Fibroblast of lung (primary cell): ENCODE results near the gene IGHMBP2. TPM values are rescaled to one million over a fixed set of nuclear protein-coding genes. Genes with fewer than 3 reads are reported as not detected.
"Not testable (repeated sequence)": the region's sequence is repeated elsewhere in the genome, so short reads cannot be mapped to it uniquely, and the experiment has no call there.

ENCODE experiments used
- DNase-seq, 2 donors: peaks; one replicate each; pipeline versions ENCODE4 v3.0.0 to v3.0.0-alpha.2; 2010; ENCODE audit warnings: low read depth in 2 of 2
- H2AFZ ChIP-seq: 2 replicates; pipeline ENCODE4 v1.5.1; 2012; ENCODE audit warnings: low read length, control low read depth, inconsistent platforms
- H3K27ac ChIP-seq: 2 replicates; pipeline ENCODE4 v1.5.1; 2011; ENCODE audit warnings: low read length, control low read depth; ENCODE audit not compliant: insufficient read depth
- H3K27me3 ChIP-seq: 2 replicates; pipeline ENCODE4 v1.5.1; 2011; ENCODE audit warnings: mild to moderate bottlenecking, low read length; ENCODE audit not compliant: control insufficient read depth, insufficient read depth
- H3K36me3 ChIP-seq: 2 replicates; pipeline ENCODE4 v1.5.1; 2011; ENCODE audit warnings: low read length; ENCODE audit not compliant: control insufficient read depth, insufficient read depth
- H3K4me1 ChIP-seq: 2 replicates; pipeline ENCODE4 v1.5.1; 2011; ENCODE audit warnings: low read length; ENCODE audit not compliant: control insufficient read depth, insufficient read depth; ENCODE audit errors: extremely low read depth
- H3K4me2 ChIP-seq: 2 replicates; pipeline ENCODE4 v1.5.1; 2011; ENCODE audit warnings: low read length, control low read depth; ENCODE audit not compliant: insufficient read depth; ENCODE audit errors: extremely low read depth
- H3K4me3 ChIP-seq, 4 experiments: fragments of 200-600 bp in 1 of 4; sonication (generic) in 1 of 4; replicated peaks in 1 of 4; 2 replicates each; pipeline ENCODE4 v1.5.1; 2011 to 2016; ENCODE audit warnings: low read length in 4 of 4, low read depth in 3 of 4, mild to moderate bottlenecking in 3 of 4, control low read depth in 2 of 4, inconsistent platforms in 1 of 4, mixed read lengths in 1 of 4; ENCODE audit not compliant: insufficient read depth in 1 of 4; ENCODE audit errors: control extremely low read depth in 1 of 4
- H3K79me2 ChIP-seq: 2 replicates; pipeline ENCODE4 v1.5.1; 2012; ENCODE audit warnings: mild to moderate bottlenecking, low read length, inconsistent platforms; ENCODE audit not compliant: control insufficient read depth, insufficient read depth
- H3K9ac ChIP-seq: 2 replicates; pipeline ENCODE4 v1.5.1; 2011; ENCODE audit warnings: mild to moderate bottlenecking, low read length, control low read depth; ENCODE audit not compliant: insufficient read depth
- H3K9me3 ChIP-seq: 2 replicates; pipeline ENCODE4 v1.5.1; 2012; ENCODE audit warnings: low read depth, low read length; ENCODE audit not compliant: control insufficient read depth, insufficient read depth
- H4K20me1 ChIP-seq: 2 replicates; pipeline ENCODE4 v1.5.1; 2011; ENCODE audit warnings: low read length; ENCODE audit not compliant: control insufficient read depth, insufficient read depth; ENCODE audit errors: extremely low read depth
- EZH2 ChIP-seq: IDR thresholded peaks from 2 replicates; pipeline ENCODE4 v1.5.1; 2012; ENCODE audit warnings: low read length, control low read depth, mild to moderate bottlenecking; ENCODE audit errors: missing control alignments
- polyA plus RNA-seq, 2 donors: library from polyadenylated mRNA; depleted of rRNA in 1 of 2; stranded (reverse) in 1 of 2; unstranded in 1 of 2; fragments of >200 nt; gene quantifications; 2 replicates each; pipeline ENCODE4 v1.2.1, GENCODE V29; 2011 to 2012; ENCODE audit warnings: missing spikeins in 1 of 2
- total RNA-seq: library from RNA; depleted of rRNA; stranded (reverse); fragments of >200 nt; gene quantifications from 2 replicates; pipeline ENCODE4 v1.2.1, GENCODE V29; 2014
- TF ChIP-seq, protein P1 (sequence below), 2 donors: IDR thresholded peaks in 1 of 2; conservative IDR thresholded peaks in 1 of 2; 1 replicate in 1 of 2; 2 replicates in 1 of 2; pipeline ENCODE4 v1.5.1; 2011 to 2012; ENCODE audit warnings: low read length in 2 of 2, control low read depth in 1 of 2, inconsistent platforms in 1 of 2, low read depth in 1 of 2, mild to moderate bottlenecking in 1 of 2

IGHMBP2 gene
- total and polyA plus RNA-seq, 2 donors (not counting 1 experiment from before 2014, with no cell fraction given) = 5.2 to 8.6 TPM

DNA sequence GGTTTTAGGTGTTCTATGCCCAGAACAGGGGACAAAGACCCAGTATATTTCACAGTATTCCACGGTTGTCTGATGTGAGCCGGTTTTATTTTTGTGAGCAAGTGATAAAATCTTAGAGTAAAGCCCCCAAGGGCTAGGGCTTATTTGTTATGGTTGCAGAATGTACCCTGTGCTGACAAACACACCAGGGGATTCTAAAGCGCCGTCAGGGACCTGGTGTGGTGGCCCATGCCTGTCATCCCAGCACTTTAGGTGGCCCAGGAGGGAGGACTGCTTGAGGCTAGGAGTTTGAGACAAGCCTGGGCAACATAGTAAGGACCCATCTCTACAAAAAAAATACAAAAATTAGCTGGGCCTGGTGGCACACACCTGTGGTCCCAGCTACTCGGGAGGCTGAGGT is 22.8 kb upstream of the IGHMBP2 start:
- no peaks in the 10 kb centered on the region for H3K4me1 ChIP-seq
- H3K9ac ChIP-seq = no peak overlapping the region
- no peaks in the 10 kb centered on the region for H3K9me3 ChIP-seq
- no peaks in the 10 kb centered on the region for H3K79me2 ChIP-seq
- no peak overlapping the region for H3K27ac ChIP-seq
- no peaks in the 10 kb centered on the region for H4K20me1 ChIP-seq
- H3K36me3 ChIP-seq = no peaks in the 10 kb centered on the region
- no peak for TF ChIP-seq EZH2
- TF ChIP-seq, protein P1, sequence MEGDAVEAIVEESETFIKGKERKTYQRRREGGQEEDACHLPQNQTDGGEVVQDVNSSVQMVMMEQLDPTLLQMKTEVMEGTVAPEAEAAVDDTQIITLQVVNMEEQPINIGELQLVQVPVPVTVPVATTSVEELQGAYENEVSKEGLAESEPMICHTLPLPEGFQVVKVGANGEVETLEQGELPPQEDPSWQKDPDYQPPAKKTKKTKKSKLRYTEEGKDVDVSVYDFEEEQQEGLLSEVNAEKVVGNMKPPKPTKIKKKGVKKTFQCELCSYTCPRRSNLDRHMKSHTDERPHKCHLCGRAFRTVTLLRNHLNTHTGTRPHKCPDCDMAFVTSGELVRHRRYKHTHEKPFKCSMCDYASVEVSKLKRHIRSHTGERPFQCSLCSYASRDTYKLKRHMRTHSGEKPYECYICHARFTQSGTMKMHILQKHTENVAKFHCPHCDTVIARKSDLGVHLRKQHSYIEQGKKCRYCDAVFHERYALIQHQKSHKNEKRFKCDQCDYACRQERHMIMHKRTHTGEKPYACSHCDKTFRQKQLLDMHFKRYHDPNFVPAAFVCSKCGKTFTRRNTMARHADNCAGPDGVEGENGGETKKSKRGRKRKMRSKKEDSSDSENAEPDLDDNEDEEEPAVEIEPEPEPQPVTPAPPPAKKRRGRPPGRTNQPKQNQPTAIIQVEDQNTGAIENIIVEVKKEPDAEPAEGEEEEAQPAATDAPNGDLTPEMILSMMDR (conservative IDR thresholded peaks at IDR 0.05 in 1 of 2, IDR thresholded peaks at IDR 0.05 in 1 of 2; ENCODE audit: low read depth in 1 of 2, low read length in 2 of 2) = no peak
- H2AFZ ChIP-seq = no peak overlapping the region
- no peaks in the 10 kb centered on the region for H3K27me3 ChIP-seq
- no peak overlapping the region for H3K4me3 ChIP-seq
- no peak for DNase-seq
- H3K4me2 ChIP-seq = no peak overlapping the region

DNA sequence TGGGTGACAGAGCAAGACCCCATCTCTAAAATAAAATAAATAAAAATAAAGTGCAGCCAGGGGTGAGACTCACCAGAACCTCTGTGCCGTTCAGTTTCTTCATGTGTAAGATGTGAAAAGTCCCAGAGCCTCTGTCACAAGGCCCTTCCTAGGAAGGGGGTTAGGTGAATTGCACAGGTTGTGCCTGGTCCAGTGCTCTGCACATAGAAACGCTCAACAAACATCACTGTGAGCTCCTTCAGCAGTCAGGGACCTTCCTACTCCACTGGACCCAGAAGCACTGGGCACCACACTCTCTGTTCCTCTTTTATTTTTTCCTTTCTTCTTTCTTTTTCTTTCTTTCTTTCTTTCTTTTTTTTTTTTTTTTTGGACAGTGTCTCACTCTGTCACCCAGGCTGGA is 22.4 kb upstream of the IGHMBP2 start:
- Histone ChIP-seq H3K27ac (no peak overlapping the region), H3K4me1 (no peaks in the 10 kb centered on the region), H2AFZ (no peak overlapping the region), H3K4me3 (no peak overlapping the region), H3K36me3 (no peaks in the 10 kb centered on the region), H3K4me2 (no peak overlapping the region), H3K9ac (no peak overlapping the region), H3K9me3 (no peaks in the 10 kb centered on the region), H4K20me1 (no peaks in the 10 kb centered on the region), H3K27me3 (no peaks in the 10 kb centered on the region), H3K79me2 (no peaks in the 10 kb centered on the region)
- no peak for TF ChIP-seq EZH2
- TF ChIP-seq, protein P1 (conservative IDR thresholded peaks at IDR 0.05 in 1 of 2, IDR thresholded peaks at IDR 0.05 in 1 of 2; ENCODE audit: low read depth in 1 of 2, low read length in 2 of 2) = no peak
- DNase-seq = no peak

DNA sequence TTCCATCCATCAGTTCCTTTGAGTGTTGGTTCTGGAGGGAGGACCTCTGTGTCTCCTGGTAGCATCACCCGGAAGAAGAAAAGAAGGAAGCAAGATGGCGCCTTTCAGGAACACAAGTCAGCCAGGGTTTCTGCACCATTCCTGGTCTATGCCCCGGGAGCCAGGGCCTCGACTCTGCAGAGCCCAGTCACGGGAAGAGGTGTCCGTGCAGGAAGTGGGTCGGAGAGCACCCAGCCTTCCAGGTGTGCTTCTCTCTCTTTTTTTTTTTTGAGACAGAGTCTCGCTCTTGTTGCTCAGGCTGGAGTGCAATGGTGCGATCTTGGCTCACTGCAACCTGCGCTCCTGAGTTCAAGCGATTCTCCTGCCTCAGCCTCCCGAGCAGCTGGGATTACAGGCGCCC is 21.3 kb upstream of the IGHMBP2 start:
- Histone ChIP-seq H4K20me1 (no peaks in the 10 kb centered on the region), H2AFZ (no peak overlapping the region)

DNA sequence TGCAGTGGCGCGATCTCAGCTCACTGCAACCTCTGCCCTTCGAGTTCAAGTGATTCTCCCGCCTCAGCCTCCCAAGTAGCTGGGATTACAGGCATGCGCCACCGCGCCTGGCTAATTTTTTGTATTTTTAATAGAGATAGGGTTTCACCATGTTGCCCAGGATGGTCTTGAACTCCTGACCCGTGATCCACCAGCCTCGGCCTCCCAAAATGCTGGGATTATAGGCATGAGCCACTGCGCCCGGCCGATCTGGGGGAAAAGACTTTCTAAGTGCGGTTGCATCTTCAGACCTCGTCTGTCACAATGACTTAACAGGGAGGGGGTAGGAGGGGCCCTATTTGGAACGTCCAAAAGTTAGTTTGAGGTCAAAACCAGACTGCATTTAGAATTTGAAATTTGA is 18.9 kb upstream of the IGHMBP2 start:
- H3K9me3 ChIP-seq, DNase-seq, H3K4me2 ChIP-seq, H3K9ac ChIP-seq, H3K4me3 ChIP-seq, H3K27me3 ChIP-seq, H3K27ac ChIP-seq, H3K79me2 ChIP-seq, H3K36me3 ChIP-seq, H2AFZ ChIP-seq, H4K20me1 ChIP-seq, H3K4me1 ChIP-seq: not testable (repeated sequence)

More for the DNA sequence above, 21.3 kb upstream of the IGHMBP2 start:
- Histone ChIP-seq H3K27me3 (no peaks in the 10 kb centered on the region), H3K9ac (no peak overlapping the region), H3K9me3 (no peaks in the 10 kb centered on the region), H3K36me3 (no peaks in the 10 kb centered on the region), H3K79me2 (no peaks in the 10 kb centered on the region), H3K4me2 (no peak overlapping the region), H3K27ac (no peak overlapping the region), H3K4me3 (no peak overlapping the region), H3K4me1 (no peaks in the 10 kb centered on the region)
- no peak for DNase-seq
- TF ChIP-seq EZH2 = no peak
- TF ChIP-seq, protein P1 (conservative IDR thresholded peaks at IDR 0.05 in 1 of 2, IDR thresholded peaks at IDR 0.05 in 1 of 2; ENCODE audit: low read depth in 1 of 2, low read length in 2 of 2) = no peak
